WTC11 (cell line): ENCODE measurements around the gene ABI2.

Experiments
- CBFB ChIP-seq: sonication (generic); formaldehyde crosslinking; IDR thresholded peaks from 2 replicates; pipeline ENCODE4 v1.8.1; 2022; ENCODE audit warnings: mild to moderate bottlenecking, low read depth, missing genetic modification reagents
- CREB1 ChIP-seq: sonication (generic); formaldehyde crosslinking; IDR thresholded peaks from 2 replicates; pipeline ENCODE4 v1.8.0; 2023; ENCODE audit warnings: mild to moderate bottlenecking, missing genetic modification reagents
- CTCF ChIP-seq: fragments of 200-600 bp; IDR thresholded peaks from 2 replicates; pipeline ENCODE4 v1.8.0; 2022; ENCODE audit warnings: antibody characterized with exemption
- HMGA2 ChIP-seq: fragments of 250-450 bp; sonication (Bioruptor Pico); IDR thresholded peaks from 2 replicates; pipeline ENCODE4 v1.4.0; 2021; ENCODE audit warnings: mild to moderate bottlenecking, moderate library complexity
- IRF1 ChIP-seq: sonication (generic); formaldehyde crosslinking; IDR thresholded peaks from 2 replicates; pipeline ENCODE4 v1.8.0; 2023; ENCODE audit warnings: missing genetic modification reagents
- SMAD4 ChIP-seq: sonication (generic); formaldehyde crosslinking; IDR thresholded peaks from 2 replicates; pipeline ENCODE4 v1.8.0; 2022; ENCODE audit warnings: mild to moderate bottlenecking, missing genetic modification reagents
- USF1 ChIP-seq: sonication (generic); formaldehyde crosslinking; IDR thresholded peaks from 2 replicates; pipeline ENCODE4 v1.8.0; 2022; ENCODE audit warnings: mild to moderate bottlenecking, missing genetic modification reagents

- TF ChIP-seq SMAD4 (CRISPR knock-in tag) (no peak), CTCF (peak; percentile 27; the same call in 1 of the 2 replicates), CBFB (CRISPR knock-in tag) (no peak), HMGA2 (no peak), USF1 (CRISPR knock-in tag) (no peak), CREB1 (CRISPR knock-in tag) (no peak), IRF1 (CRISPR knock-in tag) (no peak)
These were observed 156.3 kb downstream of the ABI2 start for GRCh38 chr2:203484266-203485112.
